Activated CD4-positive, alpha-beta memory T cell treated with anti-CD3 and anti-CD28 coated beads, Interleukin-2, amount 10 ng/mL, durations not matched to agents 7 days and 5 days (primary cell): ENCODE data around the gene ZNHIT2. TPM values are rescaled to one million over a fixed set of nuclear protein-coding genes. Genes with fewer than 3 reads are reported as not detected.

Source experiments
- CTCF ChIA-PET: fragments of 350-600 bp; sonication (Branson Sonifier 250); formaldehyde crosslinking; loops from one replicate; lab custom pipeline; 2021; ENCODE audit warnings: antibody characterized with exemption, inconsistent platforms; lab: Charles Lee
- POLR2A ChIA-PET: fragments of 350-600 bp; sonication (Branson Sonifier 250); formaldehyde crosslinking; loops from one replicate; lab custom pipeline; 2021; ENCODE audit warnings: antibody characterized with exemption; lab: Charles Lee
- DNase-seq: peaks from one replicate; pipeline ENCODE4 v3.0.0-alpha.2; 2020
- H3K27ac Mint-ChIP-seq: one replicate; pipeline ENCODE4 v1.8.0; 2021; ENCODE audit warnings: mild to moderate bottlenecking, mixed read lengths
- H3K27me3 Mint-ChIP-seq: one replicate; pipeline ENCODE4 v1.8.0; 2021; ENCODE audit warnings: mixed read lengths
- H3K36me3 Mint-ChIP-seq: one replicate; pipeline ENCODE4 v1.8.0; 2021; ENCODE audit warnings: low read depth, mixed read lengths
- H3K4me1 Mint-ChIP-seq: one replicate; pipeline ENCODE4 v1.8.0; 2021; ENCODE audit warnings: mixed read lengths
- H3K4me3 Mint-ChIP-seq: one replicate; pipeline ENCODE4 v1.8.0; 2021; ENCODE audit warnings: mild to moderate bottlenecking, mixed read lengths
- H3K9me3 Mint-ChIP-seq: one replicate; pipeline ENCODE4 v1.8.0; 2021; ENCODE audit warnings: mixed read lengths
- total RNA-seq, 2 experiments: library from RNA; stranded (reverse); gene quantifications; one replicate each; pipeline ENCODE4 v1.2.3, GENCODE V29; 2021

ZNHIT2 gene
- total RNA-seq, 2 experiments from 2014 or later: 8.1 to 8.6 TPM

DNA sequence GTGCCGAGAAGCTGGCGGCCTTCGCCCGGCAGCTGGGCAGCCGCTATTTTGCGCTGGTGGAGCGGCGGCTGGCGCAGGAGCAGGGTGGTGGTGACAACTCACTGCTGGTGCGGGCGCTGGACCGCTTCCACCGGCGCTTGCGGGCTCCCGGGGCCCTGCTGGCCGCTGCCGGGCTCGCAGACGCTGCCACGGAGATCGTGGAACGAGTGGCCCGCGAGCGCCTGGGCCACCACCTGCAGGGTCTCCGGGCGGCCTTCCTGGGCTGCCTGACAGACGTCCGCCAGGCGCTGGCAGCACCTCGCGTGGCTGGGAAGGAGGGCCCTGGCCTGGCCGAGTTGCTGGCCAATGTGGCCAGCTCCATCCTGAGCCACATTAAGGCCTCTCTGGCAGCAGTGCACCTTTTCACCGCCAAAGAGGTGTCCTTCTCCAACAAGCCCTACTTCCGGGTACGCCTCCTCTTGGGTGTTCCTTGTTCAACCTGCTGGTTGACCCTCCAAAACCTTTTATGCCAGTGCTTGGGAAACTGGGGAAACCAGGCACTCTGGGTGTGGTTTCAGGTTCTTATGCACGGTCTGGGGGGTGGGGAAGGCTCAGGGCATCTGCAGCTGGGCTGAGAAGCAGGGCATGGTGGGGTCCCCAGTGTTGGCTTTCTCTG, 8.9 kb downstream of the ZNHIT2 start:
- peaks cover 23% of the 10 kb centered on the region for H3K36me3 Mint-ChIP-seq
- ChIA-PET POLR2A (interaction anchor here (1.1 to 5.6 kb wide), 7 partner anchors 9 to 73 kb away, joined by 3 to 75 read pairs (median 18); partner anchors contain the start of genes CAPN1, FAU, MRPL49 and SYVN1), CTCF (interaction anchor here (1.5 to 5.2 kb wide), 4 partner anchors 11 to 208 kb away, joined by 4 to 89 read pairs (median 12); partner anchors contain the start of genes CDCA5, VPS51 and ZFPL1)
- peaks cover 46% of the 10 kb centered on the region for H3K4me1 Mint-ChIP-seq
- H3K27me3 Mint-ChIP-seq: no peaks in the 10 kb centered on the region
- no peak for DNase-seq
- no peak overlapping the region for H3K27ac Mint-ChIP-seq
- H3K9me3 Mint-ChIP-seq: no peaks in the 10 kb centered on the region
- H3K4me3 Mint-ChIP-seq: no peak overlapping the region

- POLR2A ChIA-PET: interaction anchor here (1.1 to 5.6 kb wide), 5 partner anchors 9 to 68 kb away, joined by 3 to 75 read pairs (median 4); partner anchors contain the start of genes FAU, MRPL49, VPS51 and ZNHIT2
- Mint-ChIP-seq H3K27me3 (no peaks in the 10 kb centered on the region), H3K4me1 (peaks cover 41% of the 10 kb centered on the region), H3K9me3 (no peaks in the 10 kb centered on the region), H3K4me3 (no peak overlapping the region), H3K27ac (no peak overlapping the region), H3K36me3 (peaks cover 25% of the 10 kb centered on the region)
- CTCF ChIA-PET: no interaction called here
- no peak for DNase-seq
These were observed 9.6 kb downstream of the ZNHIT2 start for GRCh38 chr11:65107751-65108468.

DNA sequence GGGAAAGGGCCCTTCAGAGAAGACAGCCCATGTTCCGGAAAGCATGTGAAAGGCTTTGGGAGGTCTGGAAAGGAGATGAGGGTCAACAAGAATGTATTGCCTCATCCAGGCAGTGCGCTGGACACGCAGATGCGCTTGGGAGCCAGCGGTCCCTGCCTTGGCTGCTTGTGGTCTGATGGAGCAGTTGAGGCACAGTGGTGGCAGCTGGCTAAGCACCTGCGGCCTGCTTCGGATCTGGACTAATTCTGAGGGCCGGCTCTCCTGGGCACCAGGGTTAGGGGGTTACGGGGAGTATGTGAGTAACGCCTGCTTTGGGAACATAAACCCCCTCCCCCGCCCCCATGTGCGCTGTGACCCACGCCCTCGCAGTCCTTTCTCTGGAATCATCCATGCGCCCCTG, 10.4 kb downstream of the ZNHIT2 start:
- CTCF ChIA-PET: no interaction called here
- no peaks in the 10 kb centered on the region for H3K27me3 Mint-ChIP-seq
- POLR2A ChIA-PET: interaction anchor here (2.9 kb wide), 1 partner anchor 10 kb away, joined by 25 read pairs; the partner anchor contains the start of gene VPS51
- H3K4me3 Mint-ChIP-seq: no peak overlapping the region
- H3K27ac Mint-ChIP-seq: no peak overlapping the region
- no peak for DNase-seq
- peaks cover 25% of the 10 kb centered on the region for H3K36me3 Mint-ChIP-seq
- H3K4me1 Mint-ChIP-seq: peaks cover 41% of the 10 kb centered on the region
- H3K9me3 Mint-ChIP-seq: no peaks in the 10 kb centered on the region

DNA sequence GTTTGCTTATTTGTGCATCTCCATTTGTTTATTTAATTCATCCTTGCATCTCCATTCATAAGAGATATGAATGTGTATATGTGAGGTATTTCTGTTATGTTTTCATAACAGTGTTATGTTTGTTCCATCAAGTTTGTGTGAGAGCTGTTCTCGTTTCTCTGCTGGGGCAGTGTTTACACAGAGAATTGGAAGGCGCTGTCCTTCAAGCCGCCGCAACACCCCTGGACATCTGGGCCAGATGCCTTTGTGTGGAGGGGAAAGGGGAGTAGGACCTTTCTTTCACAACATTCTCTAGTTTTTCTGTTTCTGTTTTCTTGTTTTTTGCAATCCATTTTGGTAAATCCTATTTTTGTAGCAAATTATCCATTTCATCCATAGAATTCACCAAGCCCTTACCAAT, 12.9 kb downstream of the ZNHIT2 start:
- no peak overlapping the region for H3K4me3 Mint-ChIP-seq
- H3K27me3 Mint-ChIP-seq: no peaks in the 10 kb centered on the region
- H3K4me1 Mint-ChIP-seq: peaks cover 22% of the 10 kb centered on the region
- H3K36me3 Mint-ChIP-seq: peaks cover 25% of the 10 kb centered on the region
- ChIA-PET POLR2A (interaction anchor here (0.7 to 2.4 kb wide), 4 partner anchors 8 to 21 kb away, joined by 3 to 9 read pairs (median 4); partner anchors contain the start of genes CDCA5, FAU, MRPL49 and VPS51), CTCF (no interaction called here)
- H3K9me3 Mint-ChIP-seq: no peaks in the 10 kb centered on the region
- no peak for DNase-seq
- no peak overlapping the region for H3K27ac Mint-ChIP-seq

- Mint-ChIP-seq H3K27ac (no peak overlapping the region), H3K27me3 (no peaks in the 10 kb centered on the region), H3K36me3 (peaks cover 31% of the 10 kb centered on the region), H3K4me1 (peaks cover 27% of the 10 kb centered on the region), H3K9me3 (no peaks in the 10 kb centered on the region), H3K4me3 (no peak overlapping the region)
- no peak for DNase-seq
- ChIA-PET POLR2A (interaction anchor here (1.1 to 1.8 kb wide), 4 partner anchors 8 to 19 kb away, joined by 3 to 6 read pairs (median 4); partner anchors contain the start of genes FAU, MRPL49, TM7SF2 and ZNHIT2), CTCF (interaction anchor here (2.6 kb wide), 1 partner anchor 9 kb away, joined by 9 read pairs; the partner anchor contains the start of gene TM7SF2)
These were observed 14.0 kb downstream of the ZNHIT2 start for GRCh38 chr11:65103476-65103875.

DNA sequence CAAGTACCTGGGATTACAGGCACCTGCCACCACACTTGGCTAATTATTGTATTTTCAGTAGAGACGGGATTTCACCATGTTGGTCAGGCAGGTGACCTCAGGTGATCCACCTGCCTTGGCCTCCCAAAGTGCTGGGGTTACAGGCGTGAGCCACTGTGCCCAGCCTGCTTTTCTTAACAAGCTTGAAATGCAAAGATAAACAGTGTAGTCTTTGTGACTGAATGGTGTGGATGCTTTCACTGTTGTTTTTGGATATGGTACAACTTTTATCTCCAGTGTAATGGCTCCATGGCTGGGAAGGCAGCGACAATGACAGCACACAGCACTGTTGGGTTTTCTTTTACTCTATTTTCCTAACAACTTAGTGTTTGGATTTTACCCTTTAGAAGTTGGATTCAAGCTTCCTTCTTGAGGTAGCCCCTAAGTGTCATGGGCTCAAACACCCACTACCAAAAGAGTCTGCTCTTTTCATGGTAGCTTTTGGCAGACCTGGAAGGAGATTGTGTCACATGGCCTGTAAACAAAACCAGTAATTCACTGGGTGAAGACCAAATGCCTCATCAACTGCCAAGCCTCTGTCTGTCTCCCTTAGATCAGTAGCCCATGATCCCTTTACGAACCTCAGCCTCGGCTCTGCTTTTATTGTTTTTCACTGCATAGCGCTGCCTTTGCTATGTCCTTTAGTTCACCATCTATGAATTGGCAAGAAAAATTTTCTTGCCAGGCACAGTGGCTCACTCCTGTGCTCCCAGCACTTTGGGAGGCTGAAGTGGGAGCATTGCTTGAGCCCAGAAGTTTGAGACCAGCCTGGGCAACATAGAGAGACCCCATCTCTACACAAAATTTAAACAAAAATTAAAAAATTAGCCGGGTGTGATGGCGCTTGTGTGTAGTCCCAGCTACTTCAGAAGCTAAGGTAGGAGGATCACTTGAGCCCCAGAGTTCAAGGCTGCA, 15.1 kb downstream of the ZNHIT2 start:
- ChIA-PET CTCF (interaction anchor here (0.8 to 2.6 kb wide), 4 partner anchors 8 to 250 kb away, joined by 3 to 9 read pairs (median 4); partner anchors contain the start of gene TM7SF2), POLR2A (interaction anchor here (1.6 to 1.8 kb wide), 3 partner anchors 9 to 32 kb away, joined by 3 to 6 read pairs (median 4); partner anchors contain the start of genes FAU, MRPL49, SYVN1 and TM7SF2)
- peaks cover 35% of the 10 kb centered on the region for H3K36me3 Mint-ChIP-seq
- no peak for DNase-seq
- H3K4me3 Mint-ChIP-seq: no peak overlapping the region
- H3K4me1 Mint-ChIP-seq: peaks cover 31% of the 10 kb centered on the region
- H3K9me3 Mint-ChIP-seq: no peaks in the 10 kb centered on the region
- H3K27me3 Mint-ChIP-seq: no peaks in the 10 kb centered on the region
- H3K27ac Mint-ChIP-seq: no peak overlapping the region

DNA sequence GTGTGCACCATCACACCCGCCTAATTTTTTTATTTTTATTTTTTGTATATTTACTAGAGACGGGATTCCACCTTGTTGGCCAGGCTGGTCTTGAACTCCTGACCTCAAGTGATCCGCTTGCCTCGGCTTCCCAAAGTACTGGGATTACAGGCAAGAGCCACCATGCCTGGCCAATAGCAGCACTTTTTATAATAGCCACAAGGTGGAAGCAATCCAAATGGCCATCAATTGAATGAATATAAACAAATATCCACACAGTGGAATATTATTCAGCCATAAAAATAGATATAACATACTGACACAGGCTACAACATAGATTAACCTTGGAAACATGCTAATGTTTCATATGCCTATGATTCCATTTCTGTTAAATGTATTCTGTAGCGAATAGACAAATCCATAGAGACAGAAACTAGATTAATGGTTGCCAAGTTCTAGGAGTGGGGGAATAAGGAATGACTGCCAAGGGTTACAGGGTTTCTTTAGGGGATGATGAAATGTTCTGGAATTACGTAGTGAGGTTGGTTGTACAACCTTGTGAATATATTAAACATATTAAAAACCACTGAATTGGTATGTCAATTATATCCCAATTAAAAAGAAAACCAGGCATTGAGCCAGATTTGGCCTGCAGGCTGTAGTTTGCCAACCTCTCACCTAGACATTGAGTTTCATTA, 16.7 kb downstream of the ZNHIT2 start:
- peaks cover 38% of the 10 kb centered on the region for H3K4me1 Mint-ChIP-seq
- CTCF ChIA-PET: interaction anchor here (1.0 to 6.8 kb wide), 3 partner anchors 10 to 17 kb away, joined by 3 to 89 read pairs (median 5); partner anchors contain the start of genes TM7SF2 and ZNHIT2
- H3K9me3 Mint-ChIP-seq: no peaks in the 10 kb centered on the region
- POLR2A ChIA-PET: interaction anchor here (0.6 to 5.3 kb wide), 2 partner anchors 17 kb away, joined by 3 to 49 read pairs; partner anchors contain the start of genes CDCA5 and ZNHIT2
- no peak overlapping the region for H3K4me3 Mint-ChIP-seq
- DNase-seq: no peak
- no peak overlapping the region for H3K27ac Mint-ChIP-seq
- H3K36me3 Mint-ChIP-seq: peaks cover 26% of the 10 kb centered on the region
- H3K27me3 Mint-ChIP-seq: no peaks in the 10 kb centered on the region

GRCh38 chr11:65096926-65097325, 20.6 kb downstream of the ZNHIT2 start:
- H3K27me3 Mint-ChIP-seq: no peaks in the 10 kb centered on the region
- ChIA-PET CTCF (interaction anchor here (1.1 to 6.8 kb wide), 5 partner anchors 14 to 83 kb away, joined by 3 to 89 read pairs (median 5); partner anchors contain the start of genes ARL2, TM7SF2 and ZNHIT2), POLR2A (interaction anchor here (0.8 to 6.2 kb wide), 25 partner anchors 8 to 517 kb away, joined by 3 to 83 read pairs (median 7); partner anchors contain the start of genes ARL2, CAPN1, CDCA5 and FAU)
- H3K4me1 Mint-ChIP-seq: peaks cover 25% of the 10 kb centered on the region
- no peak for DNase-seq
- peak overlapping the region; percentile 97 for H3K4me3 Mint-ChIP-seq
- H3K9me3 Mint-ChIP-seq: no peaks in the 10 kb centered on the region
- H3K27ac Mint-ChIP-seq: peak overlapping the region; percentile 96
- H3K36me3 Mint-ChIP-seq: peaks cover 13% of the 10 kb centered on the region

DNA sequence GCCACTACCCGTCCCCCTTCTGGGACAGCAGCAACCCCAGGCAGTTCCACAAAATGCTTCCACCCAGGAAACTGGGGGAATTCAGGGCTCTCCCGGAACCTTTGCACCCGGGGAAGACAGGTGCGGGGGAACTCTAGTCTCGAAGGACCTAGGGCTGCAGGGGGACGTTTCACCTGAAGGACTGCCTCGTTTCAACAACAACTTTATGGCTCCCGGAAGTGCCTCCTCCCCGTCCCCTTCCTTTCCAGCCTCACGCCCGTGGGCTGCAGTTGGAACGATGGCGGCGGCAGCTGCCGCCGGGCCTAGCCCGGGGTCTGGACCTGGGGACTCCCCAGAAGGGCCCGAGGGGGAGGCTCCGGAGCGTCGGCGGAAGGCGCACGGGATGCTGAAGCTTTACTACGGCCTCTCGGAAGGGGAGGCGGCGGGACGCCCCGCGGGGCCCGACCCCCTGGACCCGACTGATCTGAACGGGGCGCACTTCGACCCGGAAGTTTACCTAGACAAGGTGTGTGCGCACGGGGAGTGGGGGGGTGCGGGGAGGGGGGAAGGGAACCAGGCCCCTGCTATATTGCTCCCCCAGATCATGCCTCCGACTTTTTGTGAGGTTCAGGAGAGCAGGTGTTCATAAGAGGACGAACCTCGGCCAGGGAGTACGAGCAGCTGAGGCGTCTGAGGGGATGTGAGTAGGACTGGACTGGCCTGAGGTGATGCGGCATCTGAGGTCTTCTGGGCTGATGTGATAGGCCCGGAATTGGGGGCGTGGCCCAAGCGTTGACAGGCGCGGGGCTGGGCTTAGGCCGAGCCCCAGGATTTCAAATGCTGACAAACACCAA, 21.3 kb downstream of the ZNHIT2 start, which contains the start of gene VPS51:
TSS of gene VPS51 (plus strand) at position 241 of the 833 bp plus-strand sequence. CDS start at position 278, 37 bp downstream.
- H3K4me3 Mint-ChIP-seq: peak within 1 kb of the TSS; percentile 97

DNA sequence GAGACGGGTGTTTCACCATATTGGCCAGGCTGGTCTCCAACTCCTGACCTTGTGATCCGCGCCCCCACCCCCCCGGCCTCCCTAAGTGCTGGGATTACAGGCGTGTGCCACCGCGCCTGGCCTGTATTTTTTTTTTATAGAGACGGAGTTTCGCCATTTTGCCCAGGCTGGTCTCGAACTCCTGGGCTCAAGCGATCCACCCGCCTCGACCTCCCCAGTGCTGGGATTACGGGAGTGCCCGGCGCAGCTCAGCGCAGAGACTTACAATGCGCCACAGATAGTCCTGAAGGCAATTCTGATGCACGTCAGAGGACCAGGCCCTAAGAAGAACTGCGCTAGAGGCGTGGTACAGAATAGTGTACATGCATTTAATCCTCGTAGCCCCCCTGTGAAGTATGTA, 22.1 kb downstream of the ZNHIT2 start:
- Mint-ChIP-seq H3K27ac (peak overlapping the region; percentile 96), H3K9me3 (no peaks in the 10 kb centered on the region), H3K4me1 (peaks cover 25% of the 10 kb centered on the region), H3K4me3 (peak overlapping the region; percentile 97), H3K36me3 (peaks cover 11% of the 10 kb centered on the region), H3K27me3 (no peaks in the 10 kb centered on the region)
- ChIA-PET POLR2A (interaction anchor here (1.1 to 6.2 kb wide), 10 partner anchors 9 to 181 kb away, joined by 3 to 83 read pairs (median 18); partner anchors contain the start of genes ARL2, CDCA5, FAU and MRPL49), CTCF (interaction anchor here (1.7 to 6.8 kb wide), 2 partner anchors 16 to 26 kb away, joined by 3 to 89 read pairs; partner anchors contain the start of genes FAU, MRPL49 and TM7SF2)
- DNase-seq: no peak

More for the DNA sequence above, 21.3 kb downstream of the ZNHIT2 start, which contains the start of gene VPS51:
- Mint-ChIP-seq H3K9me3 (no peaks in the 10 kb centered on the region), H3K27me3 (no peaks in the 10 kb centered on the region), H3K4me1 (peaks cover 25% of the 10 kb centered on the region), H3K36me3 (peaks cover 10% of the 10 kb centered on the region), H3K27ac (peak within 1 kb of the TSS; percentile 96)
- ChIA-PET POLR2A (interaction anchor here (0.8 to 6.2 kb wide), 25 partner anchors 9 to 517 kb away, joined by 3 to 83 read pairs (median 5); partner anchors contain the start of genes ARL2, CAPN1, CDCA5 and FAU), CTCF (interaction anchor here (1.1 to 6.8 kb wide), 6 partner anchors 13 to 82 kb away, joined by 3 to 89 read pairs (median 4); partner anchors contain the start of genes ARL2, FAU, MRPL49 and TM7SF2)
- peak; percentile 91 for DNase-seq
